K562 (cell line): ENCODE results near the gene SLC25A4. TPM values are rescaled to one million over a fixed set of nuclear protein-coding genes. Genes with fewer than 3 reads are reported as not detected.

ENCODE experiments used
- FOSL1 ChIP-seq: fragments of 200-800 bp; sonication (Bioruptor generic); conservative IDR thresholded peaks from 2 replicates; pipeline ENCODE4 v1.6.1; 2016; ENCODE audit warnings: missing genetic modification characterization, missing compliant biosample characterization
- GATAD2B ChIP-seq: fragments of 450-650 bp; IDR thresholded peaks from 2 replicates; pipeline ENCODE4 v1.6.1; 2017; ENCODE audit warnings: mild to moderate bottlenecking, borderline replicate concordance
- MNT ChIP-seq, 2 experiments: fragments of 450-650 bp; conservative IDR thresholded peaks; 2 replicates each; pipeline ENCODE4 v1.6.1; 2017; ENCODE audit warnings: mild to moderate bottlenecking in 2 of 2, moderate library complexity in 2 of 2
- NBN ChIP-seq: fragments of 450-650 bp; IDR thresholded peaks from 2 replicates; pipeline ENCODE4 v1.6.1; 2016; ENCODE audit warnings: low read depth, mild to moderate bottlenecking
- RFX5 ChIP-seq: IDR thresholded peaks from 2 replicates; pipeline ENCODE4 v1.6.1; 2011; ENCODE audit warnings: low read depth, mild to moderate bottlenecking, improper control_type of control experiment, low read length
- SMARCC2 ChIP-seq: fragments of 450-650 bp; IDR thresholded peaks from 2 replicates; pipeline ENCODE4 v1.6.1; 2017; ENCODE audit warnings: antibody characterized with exemption, moderate library complexity, mild to moderate bottlenecking, low read depth
- TSHZ1 ChIP-seq: fragments of 250-450 bp; sonication (Bioruptor Pico); IDR thresholded peaks from 2 replicates; pipeline ENCODE4 v1.4.0; 2020; ENCODE audit warnings: mild to moderate bottlenecking, moderate library complexity
- ZBTB5 ChIP-seq: fragments of 450-650 bp; IDR thresholded peaks from 2 replicates; pipeline ENCODE4 v1.6.1; 2017; ENCODE audit warnings: antibody characterized with exemption
- ZNF764 ChIP-seq: fragments of 250-450 bp; sonication (Bioruptor Pico); IDR thresholded peaks from 2 replicates; pipeline ENCODE4 v1.4.0; 2020; ENCODE audit warnings: low read depth, mild to moderate bottlenecking, moderate library complexity
- ZNF778 ChIP-seq: fragments of 450-650 bp; formaldehyde crosslinking; IDR thresholded peaks from 2 replicates; pipeline ENCODE4 v1.4.0; 2020; ENCODE audit warnings: mild to moderate bottlenecking, moderate library complexity
- polyA plus RNA-seq, 8 experiments: library from polyadenylated mRNA; depleted of rRNA in 4 of 8; stranded (reverse) in 5 of 8; unstranded in 3 of 8; fragments of >200 nt; fragmentation: Nextera tagmentation in 2 of 8; fragmentation: Illumina TruSeq in 1 of 8; extraction: Ambion mirVana in 2 of 8; extraction: Trizol in 1 of 8; gene quantifications; 2 replicates each; pipeline versions ENCODE4 v1.2.1 to v1.2.3, GENCODE V29; 2011 to 2014; ENCODE audit warnings: inconsistent platforms in 1 of 8, missing spikeins in 1 of 8
- total RNA-seq, 7 experiments: library from RNA; depleted of rRNA in 6 of 7; stranded (reverse); fragments of >200 nt in 6 of 7; fragmentation: Illumina TruSeq in 2 of 7; extraction: Trizol in 2 of 7; gene quantifications; 2 replicates each; pipeline versions ENCODE4 v1.2.1 to v1.2.3, GENCODE V29; 2011 to 2021; ENCODE audit warnings: low replicate concordance in 1 of 7
- TF ChIP-seq, protein P1 (sequence below): fragments of 450-650 bp; IDR thresholded peaks from 2 replicates; pipeline ENCODE4 v1.6.1; 2017; ENCODE audit warnings: antibody characterized with exemption, mild to moderate bottlenecking
- TF ChIP-seq, protein P2 (sequence below): fragments of 250-450 bp; sonication (Bioruptor Pico); IDR thresholded peaks from 2 replicates; pipeline ENCODE4 v1.8.0; 2021; ENCODE audit warnings: mild to moderate bottlenecking, moderate library complexity

Gene SLC25A4
- total and polyA plus RNA-seq, 9 of the 15 experiments (the other 6 are each of a cell fraction or from before 2014, with no cell fraction given): 8.3 to 28.6 (median 19.5) TPM

GRCh38 chr4:185119927-185120630 lies 23.0 kb upstream of the SLC25A4 start (continued):
- TF ChIP-seq MNT (conservative IDR thresholded peaks at IDR 0.05): peak in 1 of 2 experiments; percentile 35; a peak in 1 of 4 replicates
- no peak for TF ChIP-seq ZBTB5
- TF ChIP-seq FOSL1 (tag): peak; percentile 78
- TF ChIP-seq, protein P1, sequence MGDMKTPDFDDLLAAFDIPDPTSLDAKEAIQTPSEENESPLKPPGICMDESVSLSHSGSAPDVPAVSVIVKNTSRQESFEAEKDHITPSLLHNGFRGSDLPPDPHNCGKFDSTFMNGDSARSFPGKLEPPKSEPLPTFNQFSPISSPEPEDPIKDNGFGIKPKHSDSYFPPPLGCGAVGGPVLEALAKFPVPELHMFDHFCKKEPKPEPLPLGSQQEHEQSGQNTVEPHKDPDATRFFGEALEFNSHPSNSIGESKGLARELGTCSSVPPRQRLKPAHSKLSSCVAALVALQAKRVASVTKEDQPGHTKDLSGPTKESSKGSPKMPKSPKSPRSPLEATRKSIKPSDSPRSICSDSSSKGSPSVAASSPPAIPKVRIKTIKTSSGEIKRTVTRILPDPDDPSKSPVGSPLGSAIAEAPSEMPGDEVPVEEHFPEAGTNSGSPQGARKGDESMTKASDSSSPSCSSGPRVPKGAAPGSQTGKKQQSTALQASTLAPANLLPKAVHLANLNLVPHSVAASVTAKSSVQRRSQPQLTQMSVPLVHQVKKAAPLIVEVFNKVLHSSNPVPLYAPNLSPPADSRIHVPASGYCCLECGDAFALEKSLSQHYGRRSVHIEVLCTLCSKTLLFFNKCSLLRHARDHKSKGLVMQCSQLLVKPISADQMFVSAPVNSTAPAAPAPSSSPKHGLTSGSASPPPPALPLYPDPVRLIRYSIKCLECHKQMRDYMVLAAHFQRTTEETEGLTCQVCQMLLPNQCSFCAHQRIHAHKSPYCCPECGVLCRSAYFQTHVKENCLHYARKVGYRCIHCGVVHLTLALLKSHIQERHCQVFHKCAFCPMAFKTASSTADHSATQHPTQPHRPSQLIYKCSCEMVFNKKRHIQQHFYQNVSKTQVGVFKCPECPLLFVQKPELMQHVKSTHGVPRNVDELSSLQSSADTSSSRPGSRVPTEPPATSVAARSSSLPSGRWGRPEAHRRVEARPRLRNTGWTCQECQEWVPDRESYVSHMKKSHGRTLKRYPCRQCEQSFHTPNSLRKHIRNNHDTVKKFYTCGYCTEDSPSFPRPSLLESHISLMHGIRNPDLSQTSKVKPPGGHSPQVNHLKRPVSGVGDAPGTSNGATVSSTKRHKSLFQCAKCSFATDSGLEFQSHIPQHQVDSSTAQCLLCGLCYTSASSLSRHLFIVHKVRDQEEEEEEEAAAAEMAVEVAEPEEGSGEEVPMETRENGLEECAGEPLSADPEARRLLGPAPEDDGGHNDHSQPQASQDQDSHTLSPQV: peak; percentile 61
- no peak for TF ChIP-seq ZNF778 (CRISPR knock-in tag)
- TF ChIP-seq SMARCC2: 0 out of 2 replicates have a peak, but pooled peaks have one; percentile 23
- TF ChIP-seq RFX5: no peak
- TF ChIP-seq TSHZ1: no peak
- 0 out of 2 replicates have a peak, but pooled peaks have one; percentile 48 for TF ChIP-seq GATAD2B
- no peak for TF ChIP-seq ZNF764 (CRISPR knock-in tag)
- no peak for TF ChIP-seq NBN
- TF ChIP-seq, protein P2, sequence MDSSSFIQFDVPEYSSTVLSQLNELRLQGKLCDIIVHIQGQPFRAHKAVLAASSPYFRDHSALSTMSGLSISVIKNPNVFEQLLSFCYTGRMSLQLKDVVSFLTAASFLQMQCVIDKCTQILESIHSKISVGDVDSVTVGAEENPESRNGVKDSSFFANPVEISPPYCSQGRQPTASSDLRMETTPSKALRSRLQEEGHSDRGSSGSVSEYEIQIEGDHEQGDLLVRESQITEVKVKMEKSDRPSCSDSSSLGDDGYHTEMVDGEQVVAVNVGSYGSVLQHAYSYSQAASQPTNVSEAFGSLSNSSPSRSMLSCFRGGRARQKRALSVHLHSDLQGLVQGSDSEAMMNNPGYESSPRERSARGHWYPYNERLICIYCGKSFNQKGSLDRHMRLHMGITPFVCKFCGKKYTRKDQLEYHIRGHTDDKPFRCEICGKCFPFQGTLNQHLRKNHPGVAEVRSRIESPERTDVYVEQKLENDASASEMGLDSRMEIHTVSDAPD (CRISPR knock-in tag): no peak
